NB4 (cell line): ENCODE data around the gene SMCHD1.

Experiments
- DNase-seq: peaks from one replicate; pipeline ENCODE4 v3.0.0; 2010; ENCODE audit warnings: low read depth
- H3K4me3 ChIP-seq: one replicate; pipeline ENCODE4 v1.5.1; 2011; ENCODE audit warnings: mild to moderate bottlenecking, low read depth, low read length, moderate library complexity
- CTCF ChIP-seq: IDR thresholded peaks from one replicate; pipeline ENCODE4 v1.5.1; 2012; ENCODE audit warnings: low read depth, low read length
- MAX ChIP-seq: IDR thresholded peaks from 2 replicates; pipeline ENCODE4 v1.6.1; 2011; ENCODE audit warnings: low read depth, low read length
- MYC ChIP-seq: IDR thresholded peaks from 2 replicates; pipeline ENCODE4 v1.6.1; 2011; ENCODE audit warnings: low read depth, low read length
- POLR2A ChIP-seq: IDR thresholded peaks from 2 replicates; pipeline ENCODE4 v1.6.1; 2011; ENCODE audit warnings: mild to moderate bottlenecking; ENCODE audit not compliant: insufficient read length; ENCODE audit errors: extremely low read depth

Gene SMCHD1

GRCh38 chr18:2840521-2840920, 185.0 kb downstream of the SMCHD1 start:
- no peak overlapping the region for H3K4me3 ChIP-seq
- no peak for DNase-seq
- no peak for TF ChIP-seq MYC
- no peak for TF ChIP-seq MAX
- TF ChIP-seq POLR2A: no peak
- TF ChIP-seq CTCF: no peak

- no peak overlapping the region for H3K4me3 ChIP-seq
- no peak for TF ChIP-seq MYC
- no peak for TF ChIP-seq POLR2A
- TF ChIP-seq CTCF: no peak
- no peak for TF ChIP-seq MAX
- DNase-seq: no peak
These were observed 187.6 kb downstream of the SMCHD1 start for GRCh38 chr18:2843146-2843545.

- peak; percentile 76 for DNase-seq
- TF ChIP-seq POLR2A: no peak
- TF ChIP-seq MYC: no peak
- no peak for TF ChIP-seq MAX
- TF ChIP-seq CTCF: no peak
- no peak overlapping the region for H3K4me3 ChIP-seq
These were observed 189.6 kb downstream of the SMCHD1 start for GRCh38 chr18:2845172-2845571.

- H3K4me3 ChIP-seq: peak within 1 kb of the TSS; percentile 73
- TF ChIP-seq POLR2A: no peak
- TF ChIP-seq CTCF: no peak
- 0 out of 2 replicates have a peak, but pooled peaks have one; percentile 11 for TF ChIP-seq MYC
- TF ChIP-seq MAX: no peak
- DNase-seq: peak; percentile 93
These were observed 191.2 kb downstream of the SMCHD1 start, which contains the start of gene EMILIN2 for GRCh38 chr18:2846636-2847316. EMILIN2 (plus strand) TSS chr18:2847006; CDS start chr18:2847189, 183 bp downstream.

- peak; percentile 67 for DNase-seq
- TF ChIP-seq MAX (no peak), MYC (no peak), CTCF (no peak)
These were observed 192.1 kb downstream of the SMCHD1 start for GRCh38 chr18:2847317-2848246.

More at GRCh38 chr18:2847317-2848246, 192.1 kb downstream of the SMCHD1 start:
- peak overlapping the region; percentile 73 for H3K4me3 ChIP-seq
